CD4-positive, alpha-beta memory T cell (primary cell): Measurements from ENCODE around the gene MATR3. TPM values are rescaled to one million over a fixed set of nuclear protein-coding genes. Genes with fewer than 3 reads are reported as not detected.
"Not testable (repeated sequence)": the region's sequence is repeated elsewhere in the genome, so short reads cannot be mapped to it uniquely, and the experiment has no call there.

ENCODE experiments used
- CTCF ChIA-PET: fragments of 350-600 bp; sonication (Branson Sonifier 250); formaldehyde crosslinking; loops from one replicate; lab custom pipeline; 2021; ENCODE audit warnings: inconsistent platforms; ENCODE audit not compliant: partially characterized antibody; lab: Charles Lee
- POLR2A ChIA-PET: fragments of 350-600 bp; sonication (Branson Sonifier 250); formaldehyde crosslinking; loops from one replicate; lab custom pipeline; 2021; ENCODE audit not compliant: partially characterized antibody; lab: Charles Lee
- DNase-seq, 5 donors: peaks; one replicate each; pipeline versions ENCODE4 v3.0.0 to v3.0.0-alpha.2; 2020 to 2022; ENCODE audit warnings: mixed read lengths in 1 of 5
- H3K27ac ChIP-seq: one replicate; pipeline ENCODE4 v1.7.0; 2013; ENCODE audit warnings: low read depth, low read length
- H3K27me3 ChIP-seq: 2 replicates; pipeline ENCODE4 v1.7.0; 2013; ENCODE audit warnings: mild to moderate bottlenecking, low read length, moderate library complexity; ENCODE audit not compliant: insufficient read depth
- H3K36me3 ChIP-seq: 2 replicates; pipeline ENCODE4 v1.7.0; 2013; ENCODE audit warnings: mild to moderate bottlenecking, low read length, moderate library complexity; ENCODE audit not compliant: insufficient read depth
- H3K4me1 ChIP-seq: 2 replicates; pipeline ENCODE4 v1.7.0; 2013; ENCODE audit warnings: mild to moderate bottlenecking, low read length, moderate library complexity; ENCODE audit not compliant: insufficient read depth
- H3K4me3 ChIP-seq, 2 donors: one replicate each; pipeline ENCODE4 v1.7.0; 2013; ENCODE audit warnings: low read length in 2 of 2, mild to moderate bottlenecking in 1 of 2
- H3K9me3 ChIP-seq, 2 donors: one replicate each; pipeline ENCODE4 v1.7.0; 2013; ENCODE audit warnings: low read length in 2 of 2, control low read depth in 1 of 2; ENCODE audit not compliant: control insufficient read depth in 1 of 2
- H3K27ac Mint-ChIP-seq, 7 donors: one replicate each; pipeline ENCODE4 v1.8.0; 2020 to 2021; ENCODE audit warnings: mixed read lengths in 7 of 7, mild to moderate bottlenecking in 6 of 7, inconsistent platforms in 3 of 7, moderate library complexity in 3 of 7
- H3K27me3 Mint-ChIP-seq, 2 donors: one replicate each; pipeline ENCODE4 v1.8.0; 2020 to 2021; ENCODE audit warnings: mixed read lengths in 2 of 2
- H3K36me3 Mint-ChIP-seq, 2 donors: one replicate each; pipeline ENCODE4 v1.8.0; 2020 to 2021; ENCODE audit warnings: mixed read lengths in 2 of 2, inconsistent platforms in 1 of 2, mild to moderate bottlenecking in 1 of 2
- H3K4me1 Mint-ChIP-seq, 4 donors: one replicate each; pipeline ENCODE4 v1.8.0; 2020 to 2021; ENCODE audit warnings: mixed read lengths in 4 of 4, mild to moderate bottlenecking in 1 of 4
- H3K4me3 Mint-ChIP-seq, 8 donors: one replicate each; pipeline ENCODE4 v1.8.0; 2020 to 2021; ENCODE audit warnings: mixed read lengths in 8 of 8, mild to moderate bottlenecking in 7 of 8, moderate library complexity in 6 of 8, inconsistent platforms in 3 of 8
- H3K9me3 Mint-ChIP-seq, 8 donors: one replicate each; pipeline ENCODE4 v1.8.0; 2020 to 2021; ENCODE audit warnings: mixed read lengths in 8 of 8, mild to moderate bottlenecking in 5 of 8, inconsistent platforms in 3 of 8, moderate library complexity in 1 of 8
- intact Hi-C: fragments of 100-400 bp; cut with micrococcal nuclease; formaldehyde crosslinking; loops from one replicate; pipeline ENCODE4 v1.15.1; 2023
- polyA plus RNA-seq, 2 donors: library from polyadenylated mRNA; unstranded; fragments of 300-500 nt; fragmentation: Illumina TruSeq; gene quantifications; one replicate each; pipeline ENCODE4 v1.2.3, GENCODE V29; 2021
- total RNA-seq, 2 experiments: library from RNA; stranded (reverse); gene quantifications; one replicate each; pipeline ENCODE4 v1.2.3, GENCODE V29; 2021

The MATR3 gene
- total and polyA plus RNA-seq, 4 experiments from 2014 or later: 228 to 419 (median 316) TPM

DNA sequence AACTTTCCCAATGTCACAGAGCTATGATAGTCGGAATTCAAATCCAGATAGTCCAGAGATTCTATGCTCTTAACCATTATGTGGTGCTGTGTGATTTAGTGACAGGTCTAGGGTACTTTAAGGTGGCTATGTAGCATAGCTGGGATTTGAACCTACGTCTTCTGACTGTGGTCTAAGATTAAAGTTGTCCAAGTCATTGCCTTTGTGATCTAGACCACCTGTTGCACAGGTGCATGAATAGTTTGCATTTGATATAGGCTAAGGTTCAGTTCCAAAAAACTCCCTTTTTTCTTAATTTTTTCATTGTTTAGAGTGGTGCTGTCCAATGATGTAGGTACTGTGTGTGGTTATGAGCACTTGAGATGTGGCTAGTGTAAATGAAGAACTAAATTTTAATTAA, 50.6 kb downstream of the MATR3 start:
- intact Hi-C loops: loop anchor here (5.0 kb wide), 1 partner anchor 218 kb away; the partner anchor contains the start of gene UBE2D2
- Histone ChIP-seq H3K9me3 (no peaks in the 10 kb centered on the region), H3K27ac (no peak overlapping the region), H3K27me3 (no peaks in the 10 kb centered on the region), H3K4me1 (peaks cover 46% of the 10 kb centered on the region), H3K36me3 (no peaks in the 10 kb centered on the region), H3K4me3 (no peak overlapping the region)
- ChIA-PET POLR2A (interaction anchor here (6.1 kb wide), 1 partner anchor 50 kb away, joined by 149 read pairs; the partner anchor contains the start of gene MATR3), CTCF (interaction anchor here (0.9 to 1.2 kb wide), 2 partner anchors 13 to 73 kb away, joined by 3 read pairs; no protein-coding TSS in a partner anchor)
- H3K27ac Mint-ChIP-seq: peak overlapping the region in 2 of 7 donors; percentile 11 to 98
- H3K9me3 Mint-ChIP-seq: peaks cover 0 to 5% (median 0%) of the 10 kb centered on the region in 8 donors
- peaks cover 41 to 75% (median 58%) of the 10 kb centered on the region in 4 donors for H3K4me1 Mint-ChIP-seq
- DNase-seq: no peak
- H3K4me3 Mint-ChIP-seq: peak overlapping the region in 7 of 8 donors; percentile 26 to 97 (median 53)
- H3K36me3 Mint-ChIP-seq: peaks cover 20 to 37% of the 10 kb centered on the region in 2 donors
- no peaks in the 10 kb centered on the region for H3K27me3 Mint-ChIP-seq

DNA sequence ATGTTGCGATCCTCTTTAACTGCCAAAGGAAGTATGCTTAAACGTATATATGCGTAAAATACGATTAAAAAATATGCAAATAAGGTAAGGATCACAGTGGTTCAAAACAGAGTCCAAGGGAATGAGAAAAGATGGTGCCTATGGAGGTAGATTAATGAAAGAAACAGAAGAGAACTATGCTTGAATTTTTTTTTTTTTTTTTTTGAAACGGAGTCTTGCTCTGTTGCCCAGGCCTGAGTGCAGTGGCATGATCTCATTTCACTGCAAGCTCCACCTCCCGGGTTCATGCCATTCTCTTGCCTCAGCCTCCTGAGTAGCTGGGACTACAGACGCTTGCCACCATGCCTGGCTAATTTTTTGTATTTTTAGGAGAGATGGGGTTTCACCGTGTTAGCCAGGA, 51.9 kb downstream of the MATR3 start:
- POLR2A ChIA-PET: interaction anchor here (6.1 kb wide), 1 partner anchor 51 kb away, joined by 149 read pairs; the partner anchor contains the start of gene MATR3
- H3K36me3 ChIP-seq, DNase-seq, intact Hi-C loops, CTCF ChIA-PET, H3K27ac ChIP-seq, H3K9me3 Mint-ChIP-seq, H3K27me3 Mint-ChIP-seq, H3K27me3 ChIP-seq, H3K9me3 ChIP-seq, H3K4me3 ChIP-seq: not testable (repeated sequence)
- peaks cover 41 to 75% (median 58%) of the 10 kb centered on the region in 4 donors for H3K4me1 Mint-ChIP-seq
- peak overlapping the region in 1 of 7 donors; percentile 35 for H3K27ac Mint-ChIP-seq
- peaks cover 49% of the 10 kb centered on the region for H3K4me1 ChIP-seq
- H3K4me3 Mint-ChIP-seq: peak overlapping the region in 4 of 8 donors; percentile 8 to 61 (median 22)
- peaks cover 20 to 37% of the 10 kb centered on the region in 2 donors for H3K36me3 Mint-ChIP-seq

- H3K9me3 ChIP-seq, H3K27ac Mint-ChIP-seq, H3K4me3 ChIP-seq, H3K9me3 Mint-ChIP-seq, intact Hi-C loops, H3K27ac ChIP-seq, POLR2A ChIA-PET, DNase-seq, H3K36me3 ChIP-seq, H3K4me3 Mint-ChIP-seq, H3K27me3 Mint-ChIP-seq, H3K27me3 ChIP-seq: not testable (repeated sequence)
- CTCF ChIA-PET: interaction anchor here (0.7 kb wide), 1 partner anchor 1196 kb away, joined by 3 read pairs; no protein-coding TSS in a partner anchor
- Mint-ChIP-seq H3K36me3 (peaks cover 20 to 37% of the 10 kb centered on the region in 2 donors), H3K4me1 (peaks cover 33 to 68% (median 50%) of the 10 kb centered on the region in 4 donors)
- H3K4me1 ChIP-seq: peaks cover 36% of the 10 kb centered on the region
Measured at GRCh38 chr5:139347863-139348262, 54.3 kb downstream of the MATR3 start.

DNA sequence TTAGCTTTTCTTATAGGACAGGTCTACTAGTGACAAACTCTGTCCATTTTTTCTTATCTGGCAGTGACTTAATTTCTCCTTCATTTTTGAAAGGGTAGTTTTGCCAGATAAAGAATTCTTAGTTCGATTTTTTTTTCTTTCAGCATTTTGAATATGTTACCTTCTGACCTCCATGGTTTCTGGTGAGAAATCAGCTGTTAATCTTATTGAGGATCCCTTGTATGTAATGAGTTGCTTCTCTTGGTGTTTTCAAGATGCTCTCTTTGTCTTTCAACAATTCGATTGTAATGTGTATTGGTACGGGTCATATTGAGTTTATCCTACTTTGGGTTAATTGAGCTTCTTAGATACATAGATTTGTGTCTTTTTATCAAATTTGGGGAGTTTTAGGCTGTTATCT, 60.6 kb downstream of the MATR3 start:
- no peaks in the 10 kb centered on the region for H3K27me3 Mint-ChIP-seq
- H3K4me1 ChIP-seq: peaks cover 13% of the 10 kb centered on the region
- ChIA-PET CTCF (no interaction called here), POLR2A (interaction anchor here (1.3 to 1.5 kb wide), 2 partner anchors 9 to 12 kb away, joined by 3 to 8 read pairs; partner anchors contain the start of gene PAIP2)
- peaks cover 0 to 4% (median 0%) of the 10 kb centered on the region in 8 donors for H3K9me3 Mint-ChIP-seq
- H3K27ac Mint-ChIP-seq: peak overlapping the region in 1 of 7 donors; percentile 32
- no peak overlapping the region for H3K4me3 Mint-ChIP-seq
- H3K36me3 Mint-ChIP-seq: peaks cover 18 to 29% of the 10 kb centered on the region in 2 donors
- no peaks in the 10 kb centered on the region for H3K27me3 ChIP-seq
- no peak overlapping the region for H3K27ac ChIP-seq
- H3K9me3 ChIP-seq: no peaks in the 10 kb centered on the region
- DNase-seq: no peak
- intact Hi-C loops: no loop called here
- H3K4me3 ChIP-seq: no peak overlapping the region
- H3K36me3 ChIP-seq: no peaks in the 10 kb centered on the region
- peaks cover 23 to 51% (median 35%) of the 10 kb centered on the region in 4 donors for H3K4me1 Mint-ChIP-seq

GRCh38 chr5:139355900-139356299, 62.4 kb downstream of the MATR3 start:
- peaks cover 18 to 29% of the 10 kb centered on the region in 2 donors for H3K36me3 Mint-ChIP-seq
- POLR2A ChIA-PET: interaction anchor here (0.6 to 1.3 kb wide), 2 partner anchors 36 to 80 kb away, joined by 3 to 4 read pairs; no protein-coding TSS in a partner anchor
- not testable (repeated sequence) for H3K27me3 Mint-ChIP-seq

GRCh38 chr5:139358064-139358463, 64.5 kb downstream of the MATR3 start:
- intact Hi-C loops: no loop called here
- Mint-ChIP-seq H3K27me3 (no peaks in the 10 kb centered on the region), H3K9me3 (peaks cover 0 to 4% (median 0%) of the 10 kb centered on the region in 8 donors), H3K4me3 (no peak overlapping the region), H3K27ac (peak overlapping the region in 1 of 7 donors; percentile 2), H3K4me1 (peaks cover 16 to 47% (median 30%) of the 10 kb centered on the region in 4 donors), H3K36me3 (peaks cover 18 to 23% of the 10 kb centered on the region in 2 donors)
- H3K27me3 ChIP-seq: no peaks in the 10 kb centered on the region
- DNase-seq: no peak
- no peak overlapping the region for H3K4me3 ChIP-seq
- H3K9me3 ChIP-seq: no peaks in the 10 kb centered on the region
- ChIA-PET CTCF (interaction anchor here (1.0 to 2.7 kb wide), 4 partner anchors 9 to 107 kb away, joined by 3 to 6 read pairs (median 4); partner anchors contain the start of gene PAIP2), POLR2A (interaction anchor here (1.6 kb wide), 1 partner anchor 16 kb away, joined by 5 read pairs; the partner anchor contains the start of gene PAIP2)
- peaks cover 9% of the 10 kb centered on the region for H3K4me1 ChIP-seq
- no peak overlapping the region for H3K27ac ChIP-seq
- H3K36me3 ChIP-seq: no peaks in the 10 kb centered on the region

More at GRCh38 chr5:139355900-139356299, 62.4 kb downstream of the MATR3 start:
- DNase-seq, H3K27me3 ChIP-seq, H3K4me3 Mint-ChIP-seq, H3K9me3 ChIP-seq, H3K36me3 ChIP-seq, H3K4me3 ChIP-seq, intact Hi-C loops, H3K9me3 Mint-ChIP-seq, H3K27ac Mint-ChIP-seq, H3K27ac ChIP-seq: not testable (repeated sequence)
- CTCF ChIA-PET: interaction anchor here (0.6 to 2.7 kb wide), 2 partner anchors 11 to 52 kb away, joined by 3 to 6 read pairs; no protein-coding TSS in a partner anchor
- H3K4me1 Mint-ChIP-seq: peaks cover 20 to 53% (median 38%) of the 10 kb centered on the region in 4 donors
- H3K4me1 ChIP-seq: peaks cover 11% of the 10 kb centered on the region

GRCh38 chr5:139360384-139360783, 66.8 kb downstream of the MATR3 start:
- intact Hi-C loops: no loop called here
- no peaks in the 10 kb centered on the region for H3K27me3 Mint-ChIP-seq
- no peaks in the 10 kb centered on the region for H3K9me3 Mint-ChIP-seq
- ChIA-PET CTCF (interaction anchor here (1.3 kb wide), 1 partner anchor 110 kb away, joined by 4 read pairs; no protein-coding TSS in a partner anchor), POLR2A (no interaction called here)
- H3K27ac Mint-ChIP-seq: no peak overlapping the region
- H3K4me1 ChIP-seq: peaks cover 7% of the 10 kb centered on the region
- DNase-seq: no peak
- no peak overlapping the region for H3K27ac ChIP-seq
- H3K4me1 Mint-ChIP-seq: peaks cover 9 to 38% (median 22%) of the 10 kb centered on the region in 4 donors
- H3K9me3 ChIP-seq: no peaks in the 10 kb centered on the region
- H3K36me3 Mint-ChIP-seq: peaks cover 27 to 31% of the 10 kb centered on the region in 2 donors
- H3K27me3 ChIP-seq: no peaks in the 10 kb centered on the region
- no peak overlapping the region for H3K4me3 ChIP-seq
- H3K36me3 ChIP-seq: peaks cover 14% of the 10 kb centered on the region
- no peak overlapping the region for H3K4me3 Mint-ChIP-seq
